ENCODE data around the gene SNX8.

Gene SNX8

DNA sequence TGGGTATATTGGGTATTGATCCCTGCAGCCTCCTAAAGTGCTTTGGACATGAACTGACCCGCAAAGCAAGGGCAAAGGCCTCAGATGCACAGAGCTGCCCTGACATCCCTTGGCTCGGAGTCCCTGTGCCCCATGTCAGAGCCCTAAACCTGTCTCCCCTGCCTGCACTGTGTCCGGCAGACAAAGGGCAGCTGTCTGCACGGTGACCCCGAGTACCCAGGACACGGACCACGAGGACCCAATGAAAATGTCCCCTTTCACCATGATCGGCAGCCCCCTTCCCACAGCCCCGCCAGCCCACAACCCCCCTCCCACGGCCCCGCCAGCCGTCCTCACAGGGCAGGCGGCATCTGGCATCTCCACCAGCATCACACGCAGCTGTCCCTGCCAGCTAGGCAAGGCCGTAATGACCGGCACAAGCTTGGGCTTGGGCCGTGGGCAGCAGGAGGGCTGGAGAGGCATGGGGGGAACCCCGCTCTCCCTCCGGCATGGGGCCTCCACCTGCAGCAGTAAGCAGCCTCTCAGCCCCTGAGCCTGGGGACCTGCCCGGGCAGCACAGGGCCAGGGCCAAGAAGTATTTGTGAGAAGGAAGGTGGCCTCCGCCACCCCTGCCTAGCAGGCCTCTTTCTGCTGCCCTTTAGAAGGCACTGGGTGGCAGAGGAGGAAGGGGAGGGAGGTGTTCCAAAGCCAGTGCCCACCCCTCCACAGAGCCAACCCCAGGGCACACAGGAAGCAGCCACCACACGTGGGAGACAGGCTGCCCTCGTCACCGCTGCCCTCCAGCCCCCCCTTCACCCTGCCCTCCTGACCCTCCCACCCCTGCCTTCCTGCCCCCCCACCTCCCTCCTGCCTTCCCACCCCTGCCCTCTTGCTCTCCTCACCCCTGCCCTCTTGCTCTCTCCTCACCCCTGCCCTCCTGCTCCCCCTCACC lies 62.1 kb downstream of the SNX8 start:
- H3K9ac ChIP-seq (ENCODE audit: low read length) = no peak overlapping the region
- H3K9me3 ChIP-seq (ENCODE audit: insufficient read depth, low read length) = no peaks in the 10 kb centered on the region
- no peaks in the 10 kb centered on the region for H3K79me2 ChIP-seq (ENCODE audit: low read length)
- TF ChIP-seq EZH2phosphoT487 (IDR thresholded peaks at IDR 0.05; ENCODE audit: low read depth) (no peak), CTCF (IDR thresholded peaks at IDR 0.05; ENCODE audit: low read depth, low read length) (no peak)
- no peaks in the 10 kb centered on the region for H3K4me1 ChIP-seq (ENCODE audit: low read length)
- no peak overlapping the region for H3K27ac ChIP-seq (ENCODE audit: low read length)
- H3K36me3 ChIP-seq (replicated peaks; ENCODE audit: low read depth, low read length) = no peaks in the 10 kb centered on the region
- H3K4me3 ChIP-seq (ENCODE audit: low read length) = no peak overlapping the region
- no peak overlapping the region for H2AFZ ChIP-seq (ENCODE audit: low read depth, low read length)
- no peaks in the 10 kb centered on the region for H4K20me1 ChIP-seq (ENCODE audit: insufficient read depth, low read length)
- no peaks in the 10 kb centered on the region for H3K27me3 ChIP-seq (ENCODE audit: low read depth, low read length)
- H3K4me2 ChIP-seq (ENCODE audit: low read length) = no peak overlapping the region

DNA sequence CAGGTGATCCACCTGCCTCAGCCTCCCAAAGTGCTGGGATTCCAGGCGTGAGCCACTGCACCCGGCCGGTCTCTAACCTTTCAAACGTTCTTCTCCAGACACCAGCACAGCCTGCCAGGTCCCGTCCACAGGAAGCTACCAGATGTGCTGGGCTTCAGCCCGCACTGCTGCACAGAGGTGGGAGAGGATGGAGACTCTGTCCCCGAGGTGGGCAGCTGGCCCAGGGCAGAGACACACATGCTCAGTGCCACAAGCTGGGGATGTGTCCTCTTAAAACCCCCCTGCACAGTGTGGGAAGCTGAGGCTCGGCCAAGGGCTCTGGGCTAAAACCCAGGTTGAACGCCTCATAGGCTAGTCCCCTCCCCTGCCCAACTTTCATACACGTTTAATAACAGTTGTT lies 62.9 kb downstream of the SNX8 start:
- Histone ChIP-seq H3K36me3 (replicated peaks; ENCODE audit: low read depth, low read length) (no peaks in the 10 kb centered on the region), H2AFZ (ENCODE audit: low read depth, low read length) (no peak overlapping the region), H3K4me2 (ENCODE audit: low read length) (no peak overlapping the region), H3K9me3 (ENCODE audit: insufficient read depth, low read length) (no peaks in the 10 kb centered on the region), H4K20me1 (ENCODE audit: insufficient read depth, low read length) (no peaks in the 10 kb centered on the region), H3K4me3 (ENCODE audit: low read length) (no peak overlapping the region), H3K79me2 (ENCODE audit: low read length) (no peaks in the 10 kb centered on the region), H3K9ac (ENCODE audit: low read length) (no peak overlapping the region), H3K27ac (ENCODE audit: low read length) (no peak overlapping the region), H3K4me1 (ENCODE audit: low read length) (no peaks in the 10 kb centered on the region), H3K27me3 (ENCODE audit: low read depth, low read length) (no peaks in the 10 kb centered on the region)
- TF ChIP-seq EZH2phosphoT487 (IDR thresholded peaks at IDR 0.05; ENCODE audit: low read depth) (no peak), CTCF (IDR thresholded peaks at IDR 0.05; ENCODE audit: low read depth, low read length) (no peak)

DNA sequence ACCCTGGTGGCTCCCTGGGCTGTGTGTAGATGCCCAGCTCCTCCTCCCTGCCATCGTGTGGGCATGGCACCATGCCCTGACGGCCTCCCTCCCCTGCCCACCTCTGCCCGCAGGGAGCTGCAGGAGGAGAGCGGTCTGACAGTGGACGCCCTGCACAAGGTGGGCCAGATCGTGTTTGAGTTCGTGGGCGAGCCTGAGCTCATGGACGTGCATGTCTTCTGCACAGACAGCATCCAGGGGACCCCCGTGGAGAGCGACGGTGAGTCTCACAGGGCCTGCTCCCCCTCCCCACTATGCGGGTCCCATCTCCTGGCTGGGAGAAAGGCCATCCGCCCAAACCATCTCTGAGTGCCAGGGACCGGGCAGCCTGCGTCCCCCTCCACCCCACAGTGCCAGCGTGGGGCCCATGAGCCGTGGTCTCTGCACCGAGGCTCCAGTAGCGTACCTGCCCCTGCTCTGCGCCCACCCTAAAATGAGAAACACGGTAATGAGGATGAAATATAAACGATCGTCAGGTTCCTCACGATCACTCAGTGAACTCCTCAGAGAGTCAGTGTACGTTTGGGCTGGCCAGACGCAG lies 64.4 kb downstream of the SNX8 start:
- H3K9me3 ChIP-seq (ENCODE audit: insufficient read depth, low read length) = no peaks in the 10 kb centered on the region
- no peaks in the 10 kb centered on the region for H4K20me1 ChIP-seq (ENCODE audit: insufficient read depth, low read length)
- no peaks in the 10 kb centered on the region for H3K4me1 ChIP-seq (ENCODE audit: low read length)
- no peaks in the 10 kb centered on the region for H3K27me3 ChIP-seq (ENCODE audit: low read depth, low read length)
- H3K79me2 ChIP-seq (ENCODE audit: low read length) = no peaks in the 10 kb centered on the region
- no peaks in the 10 kb centered on the region for H3K36me3 ChIP-seq (replicated peaks; ENCODE audit: low read depth, low read length)
- no peak for TF ChIP-seq CTCF (IDR thresholded peaks at IDR 0.05; ENCODE audit: low read depth, low read length)
- no peak for TF ChIP-seq EZH2phosphoT487 (IDR thresholded peaks at IDR 0.05; ENCODE audit: low read depth)
- H3K4me2 ChIP-seq (ENCODE audit: low read length) = no peak overlapping the region
- no peak overlapping the region for H3K27ac ChIP-seq (ENCODE audit: low read length)
- H3K9ac ChIP-seq (ENCODE audit: low read length) = no peak overlapping the region
- no peak overlapping the region for H2AFZ ChIP-seq (ENCODE audit: low read depth, low read length)
- no peak overlapping the region for H3K4me3 ChIP-seq (ENCODE audit: low read length)

GRCh38 chr7:2248984-2249694 lies 65.1 kb downstream of the SNX8 start:
- Histone ChIP-seq H3K4me1 (ENCODE audit: low read length) (no peaks in the 10 kb centered on the region), H3K9ac (ENCODE audit: low read length) (no peak overlapping the region), H3K36me3 (replicated peaks; ENCODE audit: low read depth, low read length) (no peaks in the 10 kb centered on the region), H3K27ac (ENCODE audit: low read length) (no peak overlapping the region), H3K27me3 (ENCODE audit: low read depth, low read length) (no peaks in the 10 kb centered on the region), H2AFZ (ENCODE audit: low read depth, low read length) (no peak overlapping the region), H3K79me2 (ENCODE audit: low read length) (no peaks in the 10 kb centered on the region), H3K4me2 (ENCODE audit: low read length) (no peak overlapping the region), H4K20me1 (ENCODE audit: insufficient read depth, low read length) (no peaks in the 10 kb centered on the region), H3K4me3 (ENCODE audit: low read length) (no peak overlapping the region), H3K9me3 (ENCODE audit: insufficient read depth, low read length) (no peaks in the 10 kb centered on the region)
- TF ChIP-seq EZH2phosphoT487 (IDR thresholded peaks at IDR 0.05; ENCODE audit: low read depth) (no peak), CTCF (IDR thresholded peaks at IDR 0.05; ENCODE audit: low read depth, low read length) (no peak)
